Measurements from ENCODE around the gene PDCD11. TPM values are rescaled to one million over a fixed set of nuclear protein-coding genes. Genes with fewer than 3 reads are reported as not detected.

PDCD11 gene
- total RNA-seq, 4 donors from 2014 or later, result 14.3 to 21.7 (median 17.6) TPM

GRCh38 chr10:103449208-103450144, 53.0 kb downstream of the PDCD11 start:
- peaks cover 0 to 86% (median 62%) of the 10 kb centered on the region in 3 donors for H3K4me1 ChIP-seq
- peak overlapping the region in 1 of 2 donors; percentile 76 for H3K4me3 ChIP-seq
- TF ChIP-seq CTCF (IDR thresholded peaks at IDR 0.05) (no peak), POLR2AphosphoS5 (IDR thresholded peaks at IDR 0.05) (no peak), POLR2A (IDR thresholded peaks at IDR 0.05) (no peak), EP300 (IDR thresholded peaks at IDR 0.05) (no peak)
- no peaks in the 10 kb centered on the region for H3K9me3 ChIP-seq
- WGBS, 2 donors (ENCODE audit: low coverage in 1 of 2), result 50 to 73% methylated on average over 3 to 5 of the region's 34 CpGs
- no peak for ATAC-seq
- peak overlapping the region in 3 of 4 donors; percentile 90 to 91 (median 90) for H3K27ac ChIP-seq
- H3K27me3 ChIP-seq, result no peaks in the 10 kb centered on the region
- H3K36me3 ChIP-seq, result peaks cover 0 to 60% of the 10 kb centered on the region in 2 donors

GRCh38 chr10:103450201-103450695, 53.8 kb downstream of the PDCD11 start:
- TF ChIP-seq EP300 (IDR thresholded peaks at IDR 0.05) (no peak), CTCF (IDR thresholded peaks at IDR 0.05) (no peak), POLR2A (IDR thresholded peaks at IDR 0.05) (no peak), POLR2AphosphoS5 (IDR thresholded peaks at IDR 0.05) (no peak)
- Histone ChIP-seq H3K36me3 (peaks cover 0 to 52% of the 10 kb centered on the region in 2 donors), H3K27ac (peak overlapping the region in 3 of 4 donors; percentile 90 to 91 (median 90)), H3K4me3 (peak overlapping the region; percentile 58 to 76), H3K4me1 (peaks cover 0 to 78% (median 55%) of the 10 kb centered on the region in 3 donors), H3K9me3 (no peaks in the 10 kb centered on the region), H3K27me3 (no peaks in the 10 kb centered on the region)
- WGBS, 2 donors (ENCODE audit: low coverage in 1 of 2), result 85 to 93% methylated on average over 5 to 6 of the region's 12 CpGs
- ATAC-seq, result no peak

GRCh38 chr10:103451091-103451813, 54.8 kb downstream of the PDCD11 start:
- H3K27ac ChIP-seq, result peak overlapping the region; percentile 39 to 91 (median 90)
- H3K36me3 ChIP-seq, result peaks cover 0 to 42% of the 10 kb centered on the region in 2 donors
- peaks cover 0 to 68% (median 49%) of the 10 kb centered on the region in 3 donors for H3K4me1 ChIP-seq
- 5% methylated on average over 6 of the region's 14 CpGs; no CpG with 5 or more reads in 1 of the 2 donors for WGBS, 2 donors (ENCODE audit: low coverage in 1 of 2)
- no peaks in the 10 kb centered on the region for H3K9me3 ChIP-seq
- peak overlapping the region; percentile 58 to 76 for H3K4me3 ChIP-seq
- ATAC-seq, result peak; percentile 70
- H3K27me3 ChIP-seq, result no peaks in the 10 kb centered on the region
- TF ChIP-seq CTCF (IDR thresholded peaks at IDR 0.05), result no peak
- peak; percentile 43 for TF ChIP-seq POLR2AphosphoS5 (IDR thresholded peaks at IDR 0.05)

- Histone ChIP-seq H3K36me3 (peaks cover 0 to 35% of the 10 kb centered on the region in 2 donors), H3K27me3 (no peaks in the 10 kb centered on the region), H3K27ac (peak within 1 kb of the TSS; percentile 39 to 91 (median 90)), H3K4me1 (peaks cover 0 to 61% (median 42%) of the 10 kb centered on the region in 3 donors), H3K4me3 (peak within 1 kb of the TSS; percentile 58 to 76), H3K9me3 (no peaks in the 10 kb centered on the region)
- TF ChIP-seq CTCF (IDR thresholded peaks at IDR 0.05), result no peak
- no peak for TF ChIP-seq POLR2AphosphoS5 (IDR thresholded peaks at IDR 0.05)
- TF ChIP-seq POLR2A (IDR thresholded peaks at IDR 0.05), result peak; percentile 24 to 37
- no peak for TF ChIP-seq EP300 (IDR thresholded peaks at IDR 0.05)
- 0 to 2% methylated on average over 1 to 12 of the region's 32 CpGs for WGBS, 2 donors (ENCODE audit: low coverage in 1 of 2)
- peak; percentile 55 for ATAC-seq
Measured at GRCh38 chr10:103451831-103452505, 55.5 kb downstream of the PDCD11 start, which contains the start of gene CALHM2. Gene CALHM2, minus strand, starts transcription at chr10:103452370. Its CDS starts 2,429 bp downstream, at chr10:103449941.
